PC-9 (cell line): ENCODE results near the gene CAPG. TPM values are rescaled to one million over a fixed set of nuclear protein-coding genes. Genes with fewer than 3 reads are reported as not detected.
A peak's percentile ranks its signal among the peaks of the same experiment; 100 is the strongest.

Experiments used
- BruUV-seq: library from RNA; stranded (reverse); fragments of 400-500 nt; replicated peaks from 2 replicates; lab custom pipeline; 2021; lab: Mats Ljungman, UMichigan
- CTCF ChIA-PET: fragments of 300-600 bp; sonication (Branson Sonifier 250); formaldehyde crosslinking; loops from one replicate; lab custom pipeline; 2022; ENCODE audit warnings: antibody characterized with exemption; lab: Charles Lee
- POLR2A ChIA-PET: fragments of 300-600 bp; sonication (Branson Sonifier 250); formaldehyde crosslinking; loops from one replicate; lab custom pipeline; 2022; ENCODE audit warnings: antibody characterized with exemption; ENCODE audit not compliant: unreplicated experiment; lab: Charles Lee
- DNase-seq, 2 experiments: peaks; one replicate each; pipeline versions ENCODE4 v3.0.0 to v3.0.0-alpha.2; 2015 to 2022; ENCODE audit warnings: mixed read lengths in 1 of 2
- H2AFZ ChIP-seq: fragments of 200-600 bp; sonication (generic); 2 replicates; pipeline ENCODE4 v1.8.1; 2017; ENCODE audit warnings: antibody characterized with exemption
- H3F3A ChIP-seq: fragments of 200-600 bp; sonication (generic); 2 replicates; pipeline ENCODE4 v1.8.1; 2017; ENCODE audit warnings: antibody characterized with exemption, mild to moderate bottlenecking, low read depth; ENCODE audit not compliant: insufficient read depth
- H3K27ac ChIP-seq: fragments of 200-600 bp; sonication (generic); 2 replicates; pipeline ENCODE4 v1.6.1; 2016; ENCODE audit warnings: mixed run types
- H3K27me3 ChIP-seq: fragments of 200-600 bp; sonication (generic); 2 replicates; pipeline ENCODE4 v1.6.1; 2016; ENCODE audit warnings: low read depth, mixed run types; ENCODE audit not compliant: insufficient read depth
- H3K36me3 ChIP-seq: fragments of 200-600 bp; sonication (generic); 2 replicates; pipeline ENCODE4 v1.6.1; 2016; ENCODE audit warnings: low read depth, mixed run types
- H3K4me1 ChIP-seq: fragments of 200-600 bp; sonication (generic); replicated peaks from 2 replicates; pipeline ENCODE4 v1.6.1; 2016; ENCODE audit warnings: mixed run types; ENCODE audit not compliant: insufficient read depth
- H3K4me2 ChIP-seq: fragments of 200-600 bp; sonication (generic); 2 replicates; pipeline ENCODE4 v1.6.1; 2017; ENCODE audit warnings: mixed run types
- H3K4me3 ChIP-seq: fragments of 200-600 bp; sonication (generic); 2 replicates; pipeline ENCODE4 v1.6.1; 2016; ENCODE audit warnings: mixed run types
- H3K79me2 ChIP-seq: fragments of 200-600 bp; sonication (generic); 2 replicates; pipeline ENCODE4 v1.6.1; 2017; ENCODE audit warnings: low read depth, mixed run types
- H3K9me2 ChIP-seq: fragments of 200-600 bp; sonication (generic); 2 replicates; pipeline ENCODE4 v1.8.1; 2017; ENCODE audit warnings: mild to moderate bottlenecking; ENCODE audit not compliant: insufficient read depth
- H3K9me3 ChIP-seq: fragments of 200-600 bp; sonication (generic); 2 replicates; pipeline ENCODE4 v1.8.1; 2016; ENCODE audit warnings: low read depth; ENCODE audit not compliant: insufficient read depth
- H4K20me1 ChIP-seq: fragments of 200-600 bp; sonication (generic); 2 replicates; pipeline ENCODE4 v1.8.1; 2017; ENCODE audit not compliant: insufficient read depth
- CTCF ChIP-seq: fragments of 200-600 bp; sonication (generic); conservative IDR thresholded peaks from 2 replicates; pipeline ENCODE4 v1.6.1; 2017; ENCODE audit warnings: mixed run types, antibody characterized with exemption, mild to moderate bottlenecking, moderate library complexity
- EZH2 ChIP-seq: fragments of 200-600 bp; sonication (generic); IDR thresholded peaks from 2 replicates; pipeline ENCODE4 v1.8.0; 2017; ENCODE audit warnings: antibody characterized with exemption, low read depth
- intact Hi-C: fragments of 100-400 bp; cut with micrococcal nuclease; formaldehyde crosslinking; loops from one replicate; pipeline ENCODE4 v1.10.0; 2022; ENCODE audit not compliant: unreplicated experiment
- total RNA-seq: library from RNA; stranded (reverse); gene quantifications from 2 replicates; pipeline ENCODE4 v1.2.3, GENCODE V29; 2021

The CAPG gene
- total RNA-seq, 1 experiment from 2014 or later = 417 TPM

- no peaks in the 10 kb centered on the region for H4K20me1 ChIP-seq
- H2AFZ ChIP-seq = no peak overlapping the region
- H3F3A ChIP-seq = peaks cover 28% of the 10 kb centered on the region
- H3K4me1 ChIP-seq = peaks cover 48% of the 10 kb centered on the region
- DNase-seq = no peak
- H3K27me3 ChIP-seq = no peaks in the 10 kb centered on the region
- ChIA-PET CTCF (no interaction called here), POLR2A (no interaction called here)
- BruUV-seq = no TSS peak
- H3K4me3 ChIP-seq = no peak overlapping the region
- peak overlapping the region; percentile 45 for H3K27ac ChIP-seq
- peak overlapping the region; percentile 25 for H3K4me2 ChIP-seq
- TF ChIP-seq CTCF = no peak
- no peak for TF ChIP-seq EZH2
- H3K79me2 ChIP-seq = no peaks in the 10 kb centered on the region
- H3K36me3 ChIP-seq = no peaks in the 10 kb centered on the region
- intact Hi-C loops = loop anchor here (5.0 kb wide), 1 partner anchor 38 kb away; no protein-coding TSS in a partner anchor
- no peaks in the 10 kb centered on the region for H3K9me2 ChIP-seq
- no peaks in the 10 kb centered on the region for H3K9me3 ChIP-seq
Measured at GRCh38 chr2:85458601-85459563, 48.7 kb upstream of the CAPG start.

DNA sequence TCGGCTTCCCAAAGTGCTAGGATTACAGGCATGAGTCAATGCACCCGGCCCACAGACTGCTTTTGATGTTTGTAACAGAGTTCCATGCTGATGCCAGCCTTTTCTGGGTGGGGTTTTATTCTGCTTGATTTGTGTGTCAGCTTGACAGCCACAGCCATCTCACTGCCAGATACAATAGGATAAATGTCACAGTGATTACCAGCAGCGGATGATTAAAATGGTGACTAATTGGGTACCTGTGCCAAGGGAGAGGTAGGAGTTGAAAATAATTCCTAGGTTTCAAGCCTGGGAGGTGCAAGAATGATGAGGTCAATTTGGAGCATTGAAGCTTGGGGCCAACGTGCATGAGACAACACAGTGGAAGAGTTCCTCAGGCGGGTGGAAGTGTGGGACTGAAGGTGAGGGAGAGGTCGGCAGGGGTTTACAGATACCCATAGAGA, 47.7 kb upstream of the CAPG start:
- TF ChIP-seq EZH2 (no peak), CTCF (no peak)
- ChIA-PET POLR2A (interaction anchor here (0.6 to 0.8 kb wide), 4 partner anchors 41 to 82 kb away, joined by 3 to 5 read pairs (median 4); partner anchors contain the start of gene MAT2A), CTCF (no interaction called here)
- Histone ChIP-seq H3K27me3 (no peaks in the 10 kb centered on the region), H3K4me3 (no peak overlapping the region), H3K4me1 (peaks cover 48% of the 10 kb centered on the region), H3K9me2 (no peaks in the 10 kb centered on the region), H2AFZ (no peak overlapping the region), H3K79me2 (no peaks in the 10 kb centered on the region), H4K20me1 (no peaks in the 10 kb centered on the region), H3F3A (peaks cover 29% of the 10 kb centered on the region), H3K27ac (peak overlapping the region; percentile 45), H3K9me3 (no peaks in the 10 kb centered on the region), H3K4me2 (peak overlapping the region; percentile 25), H3K36me3 (no peaks in the 10 kb centered on the region)
- intact Hi-C loops = loop anchor here (5.0 kb wide), 1 partner anchor 39 kb away; no protein-coding TSS in a partner anchor
- BruUV-seq = no TSS peak
- DNase-seq = peak; percentile 59 to 89

DNA sequence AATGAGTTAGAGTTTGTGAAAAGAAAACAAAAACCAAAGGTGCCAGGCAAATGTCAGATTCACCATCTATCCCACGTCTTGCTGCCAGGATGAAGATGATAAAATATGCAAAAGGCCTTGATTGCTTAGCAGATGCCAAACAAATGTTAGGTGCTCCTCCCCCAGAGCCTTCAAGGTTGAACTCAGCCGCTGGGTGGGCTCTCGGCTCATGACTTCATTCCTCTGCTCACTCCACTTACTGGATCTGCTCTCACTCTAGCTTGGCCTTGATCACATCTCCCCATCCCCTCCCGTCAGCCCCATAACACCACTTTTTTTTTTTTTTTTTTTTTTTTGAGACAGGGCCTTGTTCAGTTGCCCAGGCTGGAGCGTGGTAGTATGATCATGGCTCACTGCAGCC, 46.9 kb upstream of the CAPG start:
- H3K27ac ChIP-seq = peak overlapping the region; percentile 45
- no peaks in the 10 kb centered on the region for H3K9me3 ChIP-seq
- no peaks in the 10 kb centered on the region for H4K20me1 ChIP-seq
- no peak overlapping the region for H3K4me3 ChIP-seq
- CTCF ChIA-PET = interaction anchor here (0.6 kb wide), 1 partner anchor 40 kb away, joined by 6 read pairs; no protein-coding TSS in a partner anchor
- peaks cover 28% of the 10 kb centered on the region for H3F3A ChIP-seq
- H2AFZ ChIP-seq = no peak overlapping the region
- no peaks in the 10 kb centered on the region for H3K36me3 ChIP-seq
- POLR2A ChIA-PET = interaction anchor here (0.6 to 0.7 kb wide), 4 partner anchors 42 to 83 kb away, joined by 3 to 5 read pairs (median 4); no protein-coding TSS in a partner anchor
- H3K27me3 ChIP-seq = no peaks in the 10 kb centered on the region
- no peak for DNase-seq
- H3K9me2 ChIP-seq = no peaks in the 10 kb centered on the region
- H3K79me2 ChIP-seq = no peaks in the 10 kb centered on the region
- peaks cover 48% of the 10 kb centered on the region for H3K4me1 ChIP-seq
- no TSS peak for BruUV-seq
- intact Hi-C loops = loop anchor here (5.0 kb wide), 1 partner anchor 40 kb away; no protein-coding TSS in a partner anchor
- no peak for TF ChIP-seq EZH2
- no peak for TF ChIP-seq CTCF
- H3K4me2 ChIP-seq = peak overlapping the region; percentile 25; the same call in 1 of the 2 replicates
